Measurements from ENCODE around the gene EPB41.

GRCh38 chr1:29125237-29125641 is 210.9 kb downstream of the EPB41 start:
- TF ChIP-seq CTCF (IDR thresholded peaks at IDR 0.05; ENCODE audit: low read depth, low read length, missing input control) (no peak), GABPA (IDR thresholded peaks at IDR 0.05 in 1 of 2, conservative IDR thresholded peaks at IDR 0.05 in 1 of 2) (no peak), RAD21 (IDR thresholded peaks at IDR 0.05) (no peak)

Measured in liver (tissue), 3 donors.